ENCODE measurements around the gene PTPN1. TPM values are rescaled to one million over a fixed set of nuclear protein-coding genes. Genes with fewer than 3 reads are reported as not detected.

The PTPN1 gene
- total and polyA plus RNA-seq, 2 of the 13 experiments (the other 11 are each of a cell fraction or from before 2014, with no cell fraction given): 17.7 to 37.2 TPM

DNA sequence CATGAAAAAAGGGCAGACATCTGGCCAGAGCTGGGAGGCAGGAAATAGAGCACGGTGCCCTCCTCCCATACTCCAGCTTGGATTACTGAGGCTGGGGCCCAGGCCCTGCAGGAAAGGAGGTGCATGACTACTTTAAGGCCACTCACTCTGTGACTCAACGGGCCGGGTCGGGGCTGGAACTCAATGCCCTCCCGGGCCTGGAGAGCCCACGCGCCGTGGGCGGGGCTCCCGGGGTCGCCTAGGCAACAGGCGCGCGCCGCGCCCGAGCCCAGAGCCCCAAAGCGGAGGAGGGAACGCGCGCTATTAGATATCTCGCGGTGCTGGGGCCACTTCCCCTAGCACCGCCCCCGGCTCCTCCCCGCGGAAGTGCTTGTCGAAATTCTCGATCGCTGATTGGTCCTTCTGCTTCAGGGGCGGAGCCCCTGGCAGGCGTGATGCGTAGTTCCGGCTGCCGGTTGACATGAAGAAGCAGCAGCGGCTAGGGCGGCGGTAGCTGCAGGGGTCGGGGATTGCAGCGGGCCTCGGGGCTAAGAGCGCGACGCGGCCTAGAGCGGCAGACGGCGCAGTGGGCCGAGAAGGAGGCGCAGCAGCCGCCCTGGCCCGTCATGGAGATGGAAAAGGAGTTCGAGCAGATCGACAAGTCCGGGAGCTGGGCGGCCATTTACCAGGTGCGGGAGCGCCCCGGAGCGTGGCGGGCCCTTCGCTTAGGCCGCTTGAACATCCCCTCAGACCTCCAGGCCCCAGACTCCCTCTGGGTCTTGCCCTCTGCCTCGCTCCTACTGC, at the start of gene PTPN1 (continued):
- TF ChIP-seq, protein P1, sequence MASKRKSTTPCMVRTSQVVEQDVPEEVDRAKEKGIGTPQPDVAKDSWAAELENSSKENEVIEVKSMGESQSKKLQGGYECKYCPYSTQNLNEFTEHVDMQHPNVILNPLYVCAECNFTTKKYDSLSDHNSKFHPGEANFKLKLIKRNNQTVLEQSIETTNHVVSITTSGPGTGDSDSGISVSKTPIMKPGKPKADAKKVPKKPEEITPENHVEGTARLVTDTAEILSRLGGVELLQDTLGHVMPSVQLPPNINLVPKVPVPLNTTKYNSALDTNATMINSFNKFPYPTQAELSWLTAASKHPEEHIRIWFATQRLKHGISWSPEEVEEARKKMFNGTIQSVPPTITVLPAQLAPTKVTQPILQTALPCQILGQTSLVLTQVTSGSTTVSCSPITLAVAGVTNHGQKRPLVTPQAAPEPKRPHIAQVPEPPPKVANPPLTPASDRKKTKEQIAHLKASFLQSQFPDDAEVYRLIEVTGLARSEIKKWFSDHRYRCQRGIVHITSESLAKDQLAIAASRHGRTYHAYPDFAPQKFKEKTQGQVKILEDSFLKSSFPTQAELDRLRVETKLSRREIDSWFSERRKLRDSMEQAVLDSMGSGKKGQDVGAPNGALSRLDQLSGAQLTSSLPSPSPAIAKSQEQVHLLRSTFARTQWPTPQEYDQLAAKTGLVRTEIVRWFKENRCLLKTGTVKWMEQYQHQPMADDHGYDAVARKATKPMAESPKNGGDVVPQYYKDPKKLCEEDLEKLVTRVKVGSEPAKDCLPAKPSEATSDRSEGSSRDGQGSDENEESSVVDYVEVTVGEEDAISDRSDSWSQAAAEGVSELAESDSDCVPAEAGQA (IDR thresholded peaks at IDR 0.05; ENCODE audit: low read depth): peak; percentile 83
- TF ChIP-seq, protein P1 (CRISPR knock-in tag; IDR thresholded peaks at IDR 0.05; ENCODE audit: borderline replicate concordance): no peak; the same call in none of the 2 replicates
- TF ChIP-seq, protein P2, sequence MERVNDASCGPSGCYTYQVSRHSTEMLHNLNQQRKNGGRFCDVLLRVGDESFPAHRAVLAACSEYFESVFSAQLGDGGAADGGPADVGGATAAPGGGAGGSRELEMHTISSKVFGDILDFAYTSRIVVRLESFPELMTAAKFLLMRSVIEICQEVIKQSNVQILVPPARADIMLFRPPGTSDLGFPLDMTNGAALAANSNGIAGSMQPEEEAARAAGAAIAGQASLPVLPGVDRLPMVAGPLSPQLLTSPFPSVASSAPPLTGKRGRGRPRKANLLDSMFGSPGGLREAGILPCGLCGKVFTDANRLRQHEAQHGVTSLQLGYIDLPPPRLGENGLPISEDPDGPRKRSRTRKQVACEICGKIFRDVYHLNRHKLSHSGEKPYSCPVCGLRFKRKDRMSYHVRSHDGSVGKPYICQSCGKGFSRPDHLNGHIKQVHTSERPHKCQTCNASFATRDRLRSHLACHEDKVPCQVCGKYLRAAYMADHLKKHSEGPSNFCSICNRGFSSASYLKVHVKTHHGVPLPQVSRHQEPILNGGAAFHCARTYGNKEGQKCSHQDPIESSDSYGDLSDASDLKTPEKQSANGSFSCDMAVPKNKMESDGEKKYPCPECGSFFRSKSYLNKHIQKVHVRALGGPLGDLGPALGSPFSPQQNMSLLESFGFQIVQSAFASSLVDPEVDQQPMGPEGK (CRISPR knock-in tag; IDR thresholded peaks at IDR 0.05): peak; percentile 42; the same call in 1 of the 2 replicates
- TF ChIP-seq KDM5A (IDR thresholded peaks at IDR 0.05; ENCODE audit: borderline replicate concordance, low read length): peak; percentile 78; the same call in 1 of the 2 replicates
- TF ChIP-seq, protein P3, sequence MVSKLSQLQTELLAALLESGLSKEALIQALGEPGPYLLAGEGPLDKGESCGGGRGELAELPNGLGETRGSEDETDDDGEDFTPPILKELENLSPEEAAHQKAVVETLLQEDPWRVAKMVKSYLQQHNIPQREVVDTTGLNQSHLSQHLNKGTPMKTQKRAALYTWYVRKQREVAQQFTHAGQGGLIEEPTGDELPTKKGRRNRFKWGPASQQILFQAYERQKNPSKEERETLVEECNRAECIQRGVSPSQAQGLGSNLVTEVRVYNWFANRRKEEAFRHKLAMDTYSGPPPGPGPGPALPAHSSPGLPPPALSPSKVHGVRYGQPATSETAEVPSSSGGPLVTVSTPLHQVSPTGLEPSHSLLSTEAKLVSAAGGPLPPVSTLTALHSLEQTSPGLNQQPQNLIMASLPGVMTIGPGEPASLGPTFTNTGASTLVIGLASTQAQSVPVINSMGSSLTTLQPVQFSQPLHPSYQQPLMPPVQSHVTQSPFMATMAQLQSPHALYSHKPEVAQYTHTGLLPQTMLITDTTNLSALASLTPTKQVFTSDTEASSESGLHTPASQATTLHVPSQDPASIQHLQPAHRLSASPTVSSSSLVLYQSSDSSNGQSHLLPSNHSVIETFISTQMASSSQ (IDR thresholded peaks at IDR 0.05; ENCODE audit: low read depth): no peak
- TF ChIP-seq, protein P3 (CRISPR knock-in tag; IDR thresholded peaks at IDR 0.05; ENCODE audit: borderline replicate concordance): peak; percentile 66; the same call in 1 of the 2 replicates
- peak; percentile 92 for TF ChIP-seq FOXC1 (CRISPR knock-in tag; IDR thresholded peaks at IDR 0.05; ENCODE audit: borderline replicate concordance)
- peak; percentile 98 for TF ChIP-seq POLR2A (IDR thresholded peaks at IDR 0.05; ENCODE audit: insufficient read depth in 1 of 2, low read depth in 2 of 2, low read length in 2 of 2)
- TF ChIP-seq KDM2A (CRISPR knock-in tag; IDR thresholded peaks at IDR 0.05; ENCODE audit: borderline replicate concordance, low read depth): peak; percentile 93; the same call in 1 of the 2 replicates
- TF ChIP-seq, protein P4, sequence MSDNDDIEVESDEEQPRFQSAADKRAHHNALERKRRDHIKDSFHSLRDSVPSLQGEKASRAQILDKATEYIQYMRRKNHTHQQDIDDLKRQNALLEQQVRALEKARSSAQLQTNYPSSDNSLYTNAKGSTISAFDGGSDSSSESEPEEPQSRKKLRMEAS (IDR thresholded peaks at IDR 0.05): peak; percentile 83
- peak; percentile 41 for TF ChIP-seq RBM39 (IDR thresholded peaks at IDR 0.05; ENCODE audit: low read depth, low read length, poor library complexity, severe bottlenecking)
- no peak for TF ChIP-seq CENPT (CRISPR knock-in tag; IDR thresholded peaks at IDR 0.05; ENCODE audit: low read depth)
- peak; percentile 78 for TF ChIP-seq MEF2D (CRISPR knock-in tag; IDR thresholded peaks at IDR 0.05)
- TF ChIP-seq, protein P5, sequence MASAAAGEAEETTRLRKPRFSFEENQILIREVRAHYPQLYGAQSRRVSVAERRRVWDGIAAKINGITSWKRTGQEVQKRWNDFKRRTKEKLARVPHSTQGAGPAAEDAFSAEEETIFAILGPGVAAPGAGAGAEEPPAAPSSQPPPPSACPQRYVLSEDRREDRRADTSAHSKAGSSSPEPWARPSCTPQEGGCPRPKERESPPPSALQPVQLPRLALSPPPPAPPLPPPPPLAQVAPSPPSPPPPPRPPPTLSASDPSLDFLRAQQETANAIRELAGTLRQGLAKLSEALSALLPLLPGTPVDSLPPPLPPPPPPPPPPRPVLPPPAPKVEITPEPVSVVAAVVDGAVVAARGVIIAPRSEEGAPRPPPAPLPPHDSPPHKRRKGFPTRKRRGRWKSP (CRISPR knock-in tag; IDR thresholded peaks at IDR 0.05): peak; percentile 85
